Stimulated activated CD4-positive, alpha-beta T cell treated with anti-CD3 and anti-CD28 coated beads, Interleukin-4, amount 100 ng/mL, for 24 hours (primary cell): ENCODE data around the gene KRT8.

Source experiments
- DNase-seq: peaks from one replicate; pipeline ENCODE4 v3.0.0-alpha.2; 2020

Gene KRT8

DNA sequence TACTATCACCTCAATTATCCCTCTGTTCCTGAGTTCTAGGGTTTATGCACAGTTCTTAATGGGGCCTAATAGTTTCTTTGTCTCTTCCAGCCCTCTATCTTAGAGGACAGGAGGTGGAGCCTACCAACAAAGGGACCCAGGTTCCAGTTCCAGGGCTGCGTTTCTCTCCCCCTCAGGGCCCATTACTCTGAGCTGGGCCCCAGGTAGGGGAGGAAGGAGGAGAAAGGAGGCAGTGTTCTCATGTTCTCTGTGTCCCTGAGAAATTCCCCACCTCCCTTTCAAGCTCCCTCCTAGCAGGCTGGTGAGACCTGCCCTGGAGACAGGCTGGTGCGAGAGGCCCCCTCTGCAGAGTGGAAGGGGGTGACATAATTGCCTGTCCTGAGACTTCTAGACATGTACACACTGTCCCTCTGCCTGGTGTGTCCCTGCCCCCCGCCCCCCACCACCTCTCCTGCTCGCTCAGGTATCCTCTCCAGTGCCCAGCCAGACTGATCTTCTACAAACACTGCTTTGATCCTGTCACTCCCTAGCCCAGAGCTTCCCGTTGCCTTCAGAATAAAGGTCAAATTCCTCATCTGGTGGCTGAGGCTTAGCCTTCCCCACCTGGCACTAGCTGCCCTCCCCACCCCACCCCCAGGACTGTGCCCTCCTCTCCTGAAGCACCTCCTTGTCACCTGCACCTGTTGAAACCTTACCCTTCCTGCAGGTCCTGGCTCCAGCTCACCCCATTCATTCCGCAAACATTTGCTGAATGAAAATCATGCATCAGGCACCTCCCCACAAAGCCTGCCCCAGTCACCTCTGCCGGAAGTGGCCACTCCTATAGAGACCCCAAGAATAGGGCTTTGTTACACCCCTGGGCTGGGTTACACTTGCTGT, 21.1 kb upstream of the KRT8 start:
- no peak for DNase-seq

DNA sequence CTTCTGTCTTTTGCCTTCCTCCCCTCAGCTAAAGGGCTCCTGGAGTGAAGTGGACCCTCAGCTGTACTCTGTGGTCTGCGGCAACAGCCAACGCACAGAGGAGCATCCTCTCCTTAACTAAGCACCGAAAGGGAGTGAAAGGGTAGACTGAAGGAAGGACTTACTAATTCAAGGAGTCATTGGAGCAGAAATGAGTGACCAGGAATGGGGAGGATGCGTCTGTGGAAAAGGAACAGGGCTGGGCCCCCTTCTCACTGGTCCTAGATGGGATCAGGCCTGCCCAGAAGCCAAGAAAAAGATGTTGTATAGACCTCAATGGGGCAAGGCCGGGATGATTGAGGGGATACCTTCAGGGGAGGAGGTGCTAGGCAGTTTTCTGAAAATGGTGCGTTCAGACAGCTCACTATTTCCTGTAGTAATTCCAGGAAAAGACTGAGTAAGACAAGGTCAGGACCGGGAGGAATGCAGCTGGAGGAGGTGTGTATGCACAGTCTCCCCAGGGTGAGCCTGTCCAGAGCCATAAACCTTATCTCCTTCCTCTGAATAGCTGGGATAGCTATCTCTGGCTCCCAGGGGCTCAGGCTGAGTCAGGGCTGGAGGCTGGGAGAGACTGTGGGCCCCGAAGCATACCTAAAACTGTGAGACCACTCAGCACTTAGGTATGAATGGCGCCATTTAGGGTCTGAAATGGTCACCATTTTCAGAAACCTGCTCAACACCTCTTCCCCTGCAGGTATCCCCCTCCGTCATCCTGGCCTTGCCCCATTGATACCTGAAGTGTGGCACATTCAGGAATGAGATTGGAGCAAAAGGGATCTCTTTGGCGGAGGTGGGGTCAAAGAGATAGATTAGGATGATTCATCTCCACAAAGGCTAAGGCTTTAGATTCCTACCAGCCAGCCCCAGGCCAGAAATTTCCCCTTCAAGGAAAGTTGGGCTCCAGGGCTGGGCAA, 20.2 kb upstream of the KRT8 start:
- no peak for DNase-seq

DNA sequence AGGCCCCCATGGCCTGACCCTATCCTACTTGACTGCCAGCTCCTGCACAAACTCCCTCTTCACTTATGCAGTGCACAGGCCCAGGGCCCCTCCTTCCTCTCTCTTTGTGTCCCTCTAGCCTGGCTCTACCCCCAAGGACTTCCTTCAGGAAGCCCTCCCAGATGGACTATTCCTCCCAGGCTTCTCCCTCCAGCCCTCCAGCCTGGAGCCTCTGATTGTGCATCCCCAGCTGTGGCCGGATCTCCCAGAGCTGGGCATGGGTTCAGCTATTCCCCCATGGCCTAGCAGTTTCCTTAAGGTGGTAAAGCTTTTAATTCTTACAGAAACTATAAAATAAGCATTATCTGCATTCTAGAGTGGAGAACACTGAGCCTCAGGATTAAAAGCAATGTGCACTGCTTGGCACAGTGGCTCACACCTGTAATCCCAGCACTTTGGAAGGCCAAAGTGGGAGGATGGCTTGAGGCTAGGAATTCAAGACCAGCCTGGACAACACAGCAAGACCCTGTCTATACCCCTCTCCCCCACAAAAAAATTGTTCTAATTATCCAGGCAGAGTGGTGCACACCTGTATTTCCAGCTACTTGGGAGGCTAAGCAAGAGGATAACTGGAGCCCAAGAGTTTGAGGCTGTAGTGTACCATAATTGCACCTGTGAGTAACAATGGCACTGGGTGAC, 16.8 kb upstream of the KRT8 start:
- DNase-seq = no peak

- DNase-seq = no peak
These were observed 16.1 kb upstream of the KRT8 start for GRCh38 chr12:52920937-52921336.

DNA sequence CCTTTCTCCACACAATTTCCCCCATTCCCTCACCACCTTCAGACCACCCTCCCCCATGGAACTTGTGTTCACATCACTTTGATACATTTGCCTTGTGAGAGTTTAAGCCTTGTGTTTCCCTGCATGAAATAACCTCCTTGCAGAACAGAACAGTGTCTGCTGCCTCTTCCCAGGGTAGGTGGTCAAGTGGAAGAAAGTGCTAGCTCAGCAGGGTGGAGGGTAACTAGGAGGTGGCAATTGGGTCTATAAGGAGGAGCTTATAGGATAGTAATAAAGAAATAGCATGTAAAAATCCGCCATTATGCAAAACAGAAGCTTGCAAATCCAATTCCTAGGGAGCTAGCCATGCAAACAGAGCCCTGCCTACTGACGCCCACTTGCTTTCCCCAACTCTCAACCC, 13.9 kb upstream of the KRT8 start:
- DNase-seq = no peak

DNA sequence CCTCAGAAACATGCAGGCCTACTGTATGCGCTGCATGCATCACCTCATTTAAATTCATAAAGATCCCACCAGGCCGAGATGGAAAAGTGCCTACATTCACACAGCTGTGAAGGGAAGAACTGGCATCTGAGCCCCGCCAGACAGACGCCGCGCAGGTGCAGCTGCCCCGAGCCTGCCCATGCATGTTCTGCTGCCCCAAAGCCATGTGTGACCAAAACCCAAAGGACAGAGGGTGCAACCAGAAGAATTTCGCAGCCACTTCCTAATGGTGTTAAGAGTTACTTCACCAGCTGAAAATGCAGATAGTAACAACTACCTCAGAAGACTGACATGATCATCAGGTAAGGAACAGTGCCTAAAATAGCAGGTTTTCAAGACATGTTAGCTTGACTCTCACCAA, 13.5 kb upstream of the KRT8 start:
- DNase-seq = no peak

DNA sequence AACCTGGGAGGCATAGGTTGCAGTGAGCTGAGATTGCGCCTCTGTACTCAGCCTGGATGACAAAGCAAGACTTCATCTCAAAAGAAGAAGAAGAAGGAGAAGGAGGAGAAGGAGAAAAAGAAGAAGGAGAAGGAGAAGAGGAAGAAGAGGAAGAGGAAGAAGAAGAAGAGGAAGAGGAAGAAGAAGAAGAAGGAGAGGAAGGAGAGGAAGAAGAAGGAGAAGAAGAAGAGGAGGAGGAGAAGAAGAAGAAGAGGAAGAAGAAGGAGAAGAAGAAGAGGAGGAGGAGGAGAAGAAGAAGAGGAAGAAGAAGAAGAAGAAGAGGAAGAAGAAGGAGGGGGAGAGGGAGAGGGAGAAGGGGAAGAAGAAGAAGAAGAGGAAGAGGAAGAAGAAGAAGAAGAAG, 12.9 kb upstream of the KRT8 start:
- DNase-seq = no peak

DNA sequence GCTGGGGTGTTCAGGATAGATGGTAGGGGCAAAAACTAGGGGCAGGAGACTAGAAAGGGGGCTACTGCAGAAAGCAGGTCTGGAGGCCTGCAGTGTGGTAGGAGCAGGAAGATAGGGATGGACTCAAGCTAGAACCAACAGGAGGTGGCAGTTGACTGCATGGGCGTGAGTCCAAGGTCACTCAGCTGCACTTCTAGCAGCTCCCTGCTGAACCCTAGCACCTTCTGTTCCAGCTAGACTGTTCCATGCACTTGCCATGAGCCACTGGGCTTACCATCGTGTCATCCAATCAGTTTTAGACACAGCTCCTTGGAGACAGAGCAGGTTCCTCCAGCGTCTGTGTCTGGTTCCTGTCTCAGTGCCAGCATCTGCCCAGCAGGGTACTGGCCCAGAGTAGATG, 11.3 kb upstream of the KRT8 start:
- DNase-seq = no peak

GRCh38 chr12:52915637-52916036, 10.8 kb upstream of the KRT8 start:
- no peak for DNase-seq

- no peak for DNase-seq
These were observed 9.8 kb upstream of the KRT8 start for GRCh38 chr12:52914576-52915121.

DNA sequence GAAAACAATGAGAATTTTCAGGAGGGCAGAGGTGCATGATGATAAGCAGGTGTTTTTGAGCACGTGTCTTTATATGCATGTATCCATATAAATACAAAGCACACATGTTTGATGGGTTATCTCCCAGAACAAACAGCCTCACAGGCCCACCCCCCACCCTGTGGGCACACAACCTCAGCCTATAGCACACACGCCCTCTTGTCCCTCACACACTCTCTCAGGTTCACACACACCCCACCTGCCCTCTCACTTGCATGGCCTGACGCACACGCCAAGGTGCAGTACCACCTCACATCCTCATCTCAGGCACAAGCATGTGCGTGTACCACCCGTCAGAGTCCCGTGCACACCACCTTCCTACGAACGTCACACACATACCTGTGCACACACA, 8.6 kb upstream of the KRT8 start:
- DNase-seq = no peak

- no peak for DNase-seq
These were observed 8.0 kb upstream of the KRT8 start for GRCh38 chr12:52912711-52913430.

GRCh38 chr12:52910248-52910883, 5.5 kb upstream of the KRT8 start:
- DNase-seq = no peak

- DNase-seq = no peak
These were observed 4.9 kb upstream of the KRT8 start for GRCh38 chr12:52909796-52910195.

DNA sequence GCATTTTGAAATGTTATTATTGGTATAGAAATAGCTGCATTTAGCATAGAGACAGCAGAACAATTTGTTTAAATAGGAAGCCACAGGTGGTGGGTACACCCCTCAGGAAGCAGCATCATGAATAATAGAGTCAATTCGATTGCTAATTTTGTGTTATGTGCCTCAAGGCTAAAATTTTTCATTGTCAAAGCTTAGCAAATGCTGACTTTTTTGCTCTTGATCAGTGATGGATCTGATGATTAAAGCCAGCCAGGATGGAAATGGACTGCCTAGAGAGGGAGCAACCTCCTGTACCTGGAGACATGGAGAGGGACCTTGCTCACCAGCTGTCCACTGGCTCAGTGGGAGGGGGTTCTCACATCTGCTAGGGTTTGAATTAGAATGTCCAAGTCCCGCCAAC, 4.5 kb upstream of the KRT8 start:
- no peak for DNase-seq

- no peak for DNase-seq
These were observed 2.4 kb upstream of the KRT8 start for GRCh38 chr12:52907092-52907810.

DNA sequence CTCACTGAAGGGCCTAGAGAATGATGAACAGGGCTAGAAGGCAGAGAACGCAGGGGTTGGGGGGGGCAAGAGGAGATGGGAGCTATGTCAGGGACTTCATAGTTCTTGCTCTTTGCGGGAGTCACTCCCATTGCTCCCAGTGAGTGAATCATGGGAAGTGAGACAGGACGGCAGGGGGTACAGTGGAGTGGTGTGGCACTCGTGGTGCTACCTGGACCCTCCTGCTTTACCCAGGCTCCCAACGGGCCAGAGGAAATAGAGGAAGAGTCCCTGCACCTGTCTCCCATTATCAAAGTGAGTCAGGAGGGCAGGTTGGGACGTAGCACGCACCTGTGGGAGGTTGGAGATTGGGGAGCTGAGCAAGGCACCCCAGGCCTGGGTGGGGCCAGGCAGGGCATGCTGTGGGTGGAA, 1.3 kb upstream of the KRT8 start:
- DNase-seq = no peak

DNA sequence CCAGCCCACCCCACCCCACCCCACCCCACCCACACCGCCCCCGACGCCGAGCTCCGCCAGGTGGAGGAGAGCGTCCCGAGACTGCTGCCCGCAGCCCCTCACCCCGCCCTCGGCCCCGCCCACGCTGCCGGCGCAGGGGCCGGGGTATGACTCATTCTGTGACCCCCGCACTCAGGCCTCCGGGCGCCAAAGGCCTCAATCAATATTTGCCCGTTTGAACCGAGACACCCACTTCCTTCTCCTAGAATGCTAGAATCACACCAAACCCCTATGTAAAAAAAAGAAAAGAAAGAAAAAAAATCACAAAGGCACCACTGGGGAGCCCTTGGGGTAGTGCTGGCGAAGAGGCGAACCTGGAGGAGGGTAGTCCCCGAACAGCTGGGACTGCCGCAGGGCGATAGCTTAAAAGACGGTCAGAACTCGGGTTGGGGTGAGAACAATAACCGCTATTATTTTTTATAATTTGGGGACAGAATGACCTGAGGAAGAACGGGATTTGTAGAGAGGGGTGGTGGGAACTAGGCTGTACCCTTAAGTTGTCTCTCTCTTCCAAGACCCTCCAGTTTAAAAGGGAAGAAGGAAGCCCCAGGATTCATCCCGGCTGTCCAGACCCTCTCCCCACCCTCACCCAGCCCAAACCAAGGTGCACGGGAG, 894 bp downstream of the KRT8 start:
- no peak for DNase-seq

- peak; percentile 68 for DNase-seq
These were observed 1.5 kb downstream of the KRT8 start for GRCh38 chr12:52903285-52903854.
